ENCODE results near the gene HUNK. TPM values are rescaled to one million over a fixed set of nuclear protein-coding genes. Genes with fewer than 3 reads are reported as not detected.

The HUNK gene
- total RNA-seq, 1 donor from 2014 or later: 0.44 TPM

Other genes starting within 250 kb of the HUNK start
- gene SOD1, start 213.3 kb upstream of the HUNK start, total RNA-seq: 421 TPM
- 15.3 TPM for gene SCAF4, start 140.9 kb upstream of the HUNK start, total RNA-seq